HepG2 (cell line): ENCODE data around the gene RAD23A. TPM values are rescaled to one million over a fixed set of nuclear protein-coding genes. Genes with fewer than 3 reads are reported as not detected.
A peak's percentile ranks its signal among the peaks of the same experiment; 100 is the strongest.

Experiments used
- BORCS8-MEF2B ChIP-seq: sonication (generic); formaldehyde crosslinking; IDR thresholded peaks from 2 replicates; pipeline ENCODE4 v1.8.0; 2022; ENCODE audit warnings: mild to moderate bottlenecking, missing genetic modification reagents
- BRCA1 ChIP-seq: sonication (generic); formaldehyde crosslinking; IDR thresholded peaks from 2 replicates; pipeline ENCODE4 v1.4.0; 2020; ENCODE audit warnings: missing genetic modification reagents
- CENPT ChIP-seq: sonication (generic); formaldehyde crosslinking; IDR thresholded peaks from 2 replicates; pipeline ENCODE4 v1.8.0; 2022; ENCODE audit warnings: low read depth, mild to moderate bottlenecking, moderate library complexity, missing genetic modification reagents
- CREB1 ChIP-seq, 2 experiments: fragments of 450-650 bp in 1 of 2; IDR thresholded peaks; 2 replicates each; pipeline ENCODE4 v1.6.1; 2016 to 2017; ENCODE audit warnings: control low read depth in 1 of 2, mild to moderate bottlenecking in 1 of 2, missing compliant biosample characterization in 1 of 2, missing genetic modification characterization in 1 of 2
- FOXM1 ChIP-seq: sonication (generic); formaldehyde crosslinking; IDR thresholded peaks from 2 replicates; pipeline ENCODE4 v1.5.0; 2020; ENCODE audit warnings: missing genetic modification reagents
- HNRNPUL1 ChIP-seq: fragments of 200-400 bp; formaldehyde crosslinking; IDR thresholded peaks from 2 replicates; pipeline ENCODE4 v1.6.1; 2017; ENCODE audit warnings: low read depth, mild to moderate bottlenecking, low read length, moderate library complexity
- KLF9 ChIP-seq: IDR thresholded peaks from 2 replicates; pipeline ENCODE4 v1.6.1; 2016; ENCODE audit warnings: low read depth
- PHF5A ChIP-seq: IDR thresholded peaks from one replicate; pipeline ENCODE4 v1.6.1; 2018; ENCODE audit warnings: low read depth, missing genetic modification reagents; ENCODE audit not compliant: unreplicated experiment
- RNF219 ChIP-seq: sonication (generic); formaldehyde crosslinking; IDR thresholded peaks from 2 replicates; pipeline ENCODE4 v1.5.0; 2020; ENCODE audit warnings: mild to moderate bottlenecking, missing genetic modification reagents
- RORA ChIP-seq: sonication (generic); formaldehyde crosslinking; IDR thresholded peaks from 2 replicates; pipeline ENCODE4 v1.5.0; 2020; ENCODE audit warnings: mild to moderate bottlenecking, missing genetic modification reagents, moderate library complexity
- TARDBP ChIP-seq: sonication (generic); formaldehyde crosslinking; IDR thresholded peaks from 2 replicates; pipeline ENCODE4 v1.8.0; 2022; ENCODE audit warnings: mild to moderate bottlenecking, missing genetic modification reagents
- ZFP90 ChIP-seq: sonication (generic); formaldehyde crosslinking; IDR thresholded peaks from 2 replicates; pipeline ENCODE4 v1.8.0; 2022; ENCODE audit warnings: missing genetic modification reagents, mild to moderate bottlenecking, inconsistent platforms, borderline replicate concordance
- ZFY ChIP-seq: sonication (generic); formaldehyde crosslinking; IDR thresholded peaks from 2 replicates; pipeline ENCODE4 v1.4.0; 2020; ENCODE audit warnings: missing genetic modification reagents
- ZKSCAN8 ChIP-seq: IDR thresholded peaks from 2 replicates; pipeline ENCODE4 v1.6.1; 2016; ENCODE audit warnings: borderline replicate concordance, missing genetic modification reagents, missing compliant biosample characterization
- ZMAT3 ChIP-seq: sonication (generic); formaldehyde crosslinking; conservative IDR thresholded peaks from 2 replicates; pipeline ENCODE4 v1.7.0; 2021; ENCODE audit warnings: missing genetic modification reagents
- ZNF10 ChIP-seq: sonication (generic); formaldehyde crosslinking; IDR thresholded peaks from 2 replicates; pipeline ENCODE4 v1.4.0; 2020; ENCODE audit warnings: mild to moderate bottlenecking, low read depth, missing genetic modification reagents, borderline replicate concordance
- ZNF138 ChIP-seq: sonication (generic); formaldehyde crosslinking; IDR thresholded peaks from 2 replicates; pipeline ENCODE4 v1.5.0; 2020; ENCODE audit warnings: mild to moderate bottlenecking, low read depth, missing genetic modification reagents
- ZNF275 ChIP-seq: sonication (generic); formaldehyde crosslinking; IDR thresholded peaks from 2 replicates; pipeline ENCODE4 v1.8.0; 2022; ENCODE audit warnings: missing genetic modification reagents, mild to moderate bottlenecking, inconsistent platforms, borderline replicate concordance
- ZNF276 ChIP-seq: sonication (generic); formaldehyde crosslinking; IDR thresholded peaks from 2 replicates; pipeline ENCODE4 v1.4.0; 2020; ENCODE audit warnings: mild to moderate bottlenecking, low read depth, missing genetic modification reagents
- ZXDC ChIP-seq: sonication (generic); formaldehyde crosslinking; IDR thresholded peaks from 2 replicates; pipeline ENCODE4 v1.5.0; 2020; ENCODE audit warnings: mild to moderate bottlenecking, missing genetic modification reagents
- polyA plus RNA-seq, 8 experiments: library from polyadenylated mRNA; depleted of rRNA in 3 of 8; stranded (reverse) in 7 of 8; unstranded in 1 of 8; fragments of >200 nt; fragmentation: Illumina TruSeq in 4 of 8; extraction: Trizol in 4 of 8; gene quantifications; 2 replicates each; pipeline versions ENCODE4 v1.2.1 to v1.2.3, GENCODE V29; 2011 to 2016; ENCODE audit warnings: low read depth in 4 of 8, missing spikeins in 1 of 8, mixed read lengths in 1 of 8; ENCODE audit not compliant: insufficient read depth in 1 of 8
- total RNA-seq, 5 experiments: library from RNA; depleted of rRNA; stranded (reverse); fragments of >200 nt; fragmentation: Illumina TruSeq; extraction: Trizol; gene quantifications; 2 replicates each; pipeline ENCODE4 v1.2.3, GENCODE V29; 2016; ENCODE audit warnings: low read depth in 1 of 5

RAD23A gene
- total and polyA plus RNA-seq, 2 of the 13 experiments (the other 11 are each of a cell fraction or from before 2014, with no cell fraction given) = 42.5 to 54.2 TPM

GRCh38 chr19:12956446-12957388, 11.1 kb downstream of the RAD23A start, which contains the start of gene GADD45GIP1 (continued):
- peak; percentile 70; the same call in 1 of the 2 replicates for TF ChIP-seq RNF219 (CRISPR knock-in tag)
- peak; percentile 91 for TF ChIP-seq ZFY
- no peak for TF ChIP-seq ZNF276
- 0 out of 2 replicates have a peak, but pooled peaks have one; percentile 19 for TF ChIP-seq ZKSCAN8 (CRISPR knock-in tag)
- 0 out of 2 replicates have a peak, but pooled peaks have one; percentile 31 for TF ChIP-seq TARDBP
- TF ChIP-seq ZMAT3 = peak; percentile 77; the same call in 1 of the 2 replicates
- TF ChIP-seq FOXM1 (CRISPR knock-in tag) = no peak
- TF ChIP-seq ZXDC (CRISPR knock-in tag) = 0 out of 2 replicates have a peak, but pooled peaks have one; percentile 65
- no peak for TF ChIP-seq KLF9 (CRISPR knock-in tag)
- TF ChIP-seq BRCA1 = no peak
- 0 out of 2 replicates have a peak, but pooled peaks have one; percentile 35 for TF ChIP-seq ZNF275 (CRISPR knock-in tag)
- no peak for TF ChIP-seq CENPT
- TF ChIP-seq RORA (CRISPR knock-in tag) = no peak
- no peak for TF ChIP-seq PHF5A
- no peak; the same call in 1 of the 2 replicates for TF ChIP-seq ZFP90 (CRISPR knock-in tag)
- no peak for TF ChIP-seq ZNF138 (CRISPR knock-in tag)
- no peak for TF ChIP-seq HNRNPUL1
- no peak for TF ChIP-seq ZNF10 (CRISPR knock-in tag)
- peak; percentile 72; the same call in 1 of the 2 replicates for TF ChIP-seq BORCS8-MEF2B (CRISPR knock-in tag)
- TF ChIP-seq CREB1 (IDR thresholded peaks at IDR 0.05) = no peak
- no peak for TF ChIP-seq CREB1 (CRISPR knock-in tag; IDR thresholded peaks at IDR 0.05)
